Skin epidermis (tissue), 12 donors: Measurements from ENCODE around the gene CDC42.
A peak's percentile ranks its signal among the peaks of the same experiment; 100 is the strongest.

ENCODE experiments used
- H3K27ac ChIP-seq, 21 experiments: fragments of 200-600 bp; sonication (generic) in 11 of 21; one replicate each; pipeline ENCODE4 v1.5.0; 2020; ENCODE audit warnings: mild to moderate bottlenecking in 3 of 21, inconsistent platforms in 2 of 21, moderate library complexity in 2 of 21
- H3K4me3 ChIP-seq, 7 experiments: fragments of 200-600 bp; sonication (generic) in 2 of 7; one replicate each; pipeline ENCODE4 v1.5.0; 2020; ENCODE audit warnings: inconsistent platforms in 2 of 7, mild to moderate bottlenecking in 2 of 7, moderate library complexity in 1 of 7

CDC42 gene

DNA sequence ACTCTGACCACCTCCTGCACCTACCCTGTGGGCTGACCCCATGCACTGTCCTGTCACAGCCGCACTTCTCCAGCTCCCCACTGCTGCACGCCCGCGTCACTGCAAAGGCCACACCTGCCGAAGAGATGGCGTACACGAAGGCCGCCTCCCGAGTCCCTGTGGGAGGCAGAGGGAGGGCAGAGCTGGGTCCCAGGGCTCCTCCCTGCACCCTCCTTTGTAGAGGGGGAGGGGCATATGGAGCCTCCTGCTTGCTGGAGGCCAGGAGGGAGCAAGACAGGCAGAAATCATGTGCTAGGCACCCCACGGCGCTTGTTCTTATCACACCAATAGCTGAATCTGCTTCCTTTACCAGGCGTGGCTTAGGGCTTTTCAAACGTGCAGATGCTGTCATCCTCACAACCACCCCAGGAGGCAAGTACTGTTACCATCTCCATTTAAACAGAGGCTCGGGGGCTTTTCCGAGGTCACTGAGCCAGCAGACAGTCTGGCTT lies 69.0 kb downstream of the CDC42 start:
- Histone ChIP-seq H3K4me3 (no peak overlapping the region), H3K27ac (peak overlapping the region in 1 of 21 experiments; percentile 52)

DNA sequence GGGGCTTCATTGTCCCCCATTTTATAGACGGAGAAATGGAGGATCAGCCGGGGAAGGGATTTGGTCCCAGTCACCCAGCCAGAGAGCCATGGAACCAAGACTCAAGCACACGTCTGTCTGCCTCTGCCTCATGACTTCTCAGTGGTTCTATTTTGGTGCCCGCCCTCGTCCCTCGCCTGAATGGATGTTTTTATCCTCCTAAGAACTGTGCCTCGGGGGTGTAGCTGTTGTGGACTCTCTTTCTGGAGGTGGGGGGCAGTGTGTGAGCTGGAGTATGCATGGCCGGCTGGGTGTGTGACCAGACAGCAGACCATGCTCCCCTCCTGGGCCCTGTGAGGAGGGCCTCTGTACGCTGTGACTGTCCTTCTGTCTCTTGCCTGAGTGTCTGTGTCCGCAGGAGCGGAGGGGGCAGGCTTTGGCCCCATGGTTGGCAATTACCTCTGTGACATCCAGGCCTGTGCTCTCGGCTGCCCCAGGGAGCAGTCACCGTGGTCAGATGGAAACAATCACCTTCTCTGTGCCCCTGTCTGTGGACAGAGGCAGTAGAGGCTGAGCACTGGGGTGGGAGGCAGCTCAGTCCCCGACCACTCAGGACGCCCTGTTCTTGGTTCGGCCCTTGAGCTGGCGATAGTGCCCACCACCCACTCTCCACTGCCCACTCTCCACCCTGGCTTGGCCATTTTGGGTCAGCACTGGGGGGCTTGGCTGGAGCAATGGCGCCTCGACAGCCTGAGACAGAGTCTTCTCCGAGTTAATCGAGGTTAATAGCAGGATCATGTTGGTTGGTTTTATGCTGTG lies 70.0 kb downstream of the CDC42 start:
- peak overlapping the region in 8 of 21 experiments; percentile 6 to 55 (median 32) for H3K27ac ChIP-seq
- no peak overlapping the region for H3K4me3 ChIP-seq

DNA sequence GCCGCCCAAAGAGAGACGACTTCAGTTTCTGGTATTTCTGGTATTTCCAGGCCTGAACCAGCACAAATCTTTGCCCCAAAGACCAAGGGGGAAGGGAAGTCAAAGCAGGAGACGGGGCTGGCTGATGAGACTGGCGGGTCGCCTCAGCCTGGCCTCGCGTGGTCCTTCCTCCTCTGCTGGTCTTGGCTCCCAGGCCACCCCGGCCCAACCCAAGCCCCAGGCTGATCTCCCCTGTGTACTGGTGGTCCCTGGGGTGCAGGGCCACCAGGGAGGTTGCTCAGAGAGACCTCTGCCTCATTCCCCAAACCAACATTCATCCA lies 70.5 kb downstream of the CDC42 start:
- peak overlapping the region in 6 of 21 experiments; percentile 6 to 55 (median 32) for H3K27ac ChIP-seq
- H3K4me3 ChIP-seq, result no peak overlapping the region

DNA sequence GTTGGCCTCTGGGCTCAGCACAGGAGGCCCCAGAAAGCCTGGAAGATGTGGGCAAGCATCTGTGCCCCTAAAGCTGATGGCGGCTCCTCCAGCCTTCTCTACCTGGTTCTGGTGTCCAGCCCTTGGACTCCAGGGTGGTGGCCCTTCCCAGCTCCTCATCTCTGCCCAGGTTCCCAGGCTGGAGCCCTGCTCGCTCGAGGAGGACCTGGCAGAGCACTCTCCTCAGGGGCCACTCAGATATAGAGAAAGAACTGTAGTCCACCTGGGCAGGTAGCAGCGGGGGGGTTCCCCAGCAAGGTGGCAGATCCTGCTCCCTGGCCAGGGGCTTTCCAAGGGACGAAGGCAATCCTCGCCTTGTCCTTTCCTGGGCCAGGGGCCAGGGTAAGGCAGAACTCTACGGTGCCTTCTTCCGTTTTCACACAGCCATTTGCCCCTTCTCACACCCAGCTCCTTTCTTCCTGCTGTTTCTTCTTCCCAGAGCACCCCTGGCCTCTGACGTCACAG lies 71.4 kb downstream of the CDC42 start:
- no peak overlapping the region for H3K4me3 ChIP-seq
- H3K27ac ChIP-seq, result peak overlapping the region in 1 of 21 experiments; percentile 5

DNA sequence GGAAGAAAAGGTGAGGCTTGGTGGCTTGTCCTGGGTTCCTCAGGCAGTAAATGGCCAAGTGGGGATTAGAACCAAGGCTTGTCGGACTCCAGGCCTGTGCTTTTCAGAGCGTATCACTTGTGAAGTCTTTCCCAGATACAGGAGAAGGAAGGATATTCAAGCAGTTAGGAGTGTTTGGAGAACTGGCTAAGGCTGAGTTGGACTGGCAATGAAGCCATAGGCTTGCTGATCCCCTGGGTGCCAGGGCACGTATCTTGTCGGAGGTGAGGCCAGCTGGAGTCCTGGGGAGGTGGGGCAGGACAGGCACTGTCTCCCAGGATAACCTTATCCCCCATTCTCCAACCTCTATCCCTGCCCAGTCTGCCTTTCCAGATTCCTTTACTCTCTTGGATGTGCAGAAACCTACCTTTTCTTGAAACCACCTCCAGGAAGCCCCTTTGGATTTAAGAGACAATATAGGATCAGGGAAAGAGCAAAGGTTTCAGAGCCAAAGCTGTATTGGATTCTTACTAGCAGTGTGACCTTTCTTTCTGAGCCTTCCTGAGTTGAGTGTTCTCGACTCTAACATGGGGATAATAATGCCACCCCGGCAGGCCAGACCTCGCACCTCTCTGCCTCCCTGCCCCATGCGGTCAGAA lies 72.2 kb downstream of the CDC42 start:
- no peak overlapping the region for H3K27ac ChIP-seq
- H3K4me3 ChIP-seq, result no peak overlapping the region

DNA sequence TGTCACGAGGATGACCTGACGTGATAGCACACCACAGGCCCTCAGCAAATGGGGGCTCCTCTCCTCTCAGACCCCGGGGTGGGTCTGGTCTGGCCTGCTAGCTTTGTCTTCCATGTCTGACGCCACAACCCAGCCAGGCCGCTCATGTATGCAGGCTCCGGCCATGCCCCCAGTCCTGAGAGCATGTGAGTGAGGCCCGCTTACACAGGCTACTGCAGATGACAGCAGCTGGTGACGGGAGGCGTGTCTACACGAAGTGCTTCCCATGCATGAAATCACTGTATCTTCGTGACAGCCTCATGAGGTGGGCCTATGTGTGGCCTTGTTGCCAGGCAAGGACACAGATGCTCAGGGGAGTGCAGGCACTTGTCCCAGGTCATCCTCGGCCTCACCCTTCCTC lies 74.0 kb downstream of the CDC42 start:
- Histone ChIP-seq H3K27ac (no peak overlapping the region), H3K4me3 (no peak overlapping the region)

DNA sequence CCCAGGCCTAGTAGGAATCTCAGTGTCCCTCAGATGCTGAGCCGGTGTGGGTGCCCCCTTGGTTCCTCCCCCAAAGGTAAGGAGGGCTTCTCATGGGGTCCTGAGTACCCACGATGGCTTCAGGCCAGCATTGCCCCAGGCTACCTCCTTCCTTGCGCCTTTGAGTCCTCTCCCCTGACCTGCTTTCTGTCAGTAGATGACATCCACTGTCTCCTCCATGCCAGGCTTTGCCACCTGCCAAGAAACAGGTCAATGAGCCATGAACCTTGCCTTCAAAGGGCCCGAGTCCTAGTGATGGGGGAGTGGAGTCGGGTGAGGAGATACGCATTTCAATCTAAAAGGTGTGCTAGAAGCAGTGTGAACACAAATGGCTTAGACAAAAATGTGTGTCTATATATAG lies 74.7 kb downstream of the CDC42 start:
- H3K27ac ChIP-seq, result no peak overlapping the region

DNA sequence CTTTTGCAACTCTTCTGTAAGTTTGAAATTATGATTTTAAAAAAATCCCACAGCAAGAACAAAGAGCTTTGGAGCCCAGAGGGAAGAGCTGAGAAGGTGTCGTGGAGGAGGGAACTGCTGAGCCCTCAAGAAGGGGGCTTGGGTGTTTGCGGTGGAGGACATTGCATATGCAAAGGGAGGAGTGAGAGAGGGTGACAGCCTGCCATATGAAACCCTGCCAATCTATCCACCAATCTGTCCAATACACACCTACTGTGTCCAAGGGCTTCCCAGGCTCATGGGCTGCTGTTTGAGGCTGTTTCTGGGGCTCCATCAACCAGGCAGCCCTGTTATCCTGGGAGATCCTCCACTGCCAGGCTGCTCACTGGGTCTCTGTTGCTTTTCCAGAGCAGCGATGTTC lies 75.2 kb downstream of the CDC42 start:
- Histone ChIP-seq H3K4me3 (no peak overlapping the region), H3K27ac (no peak overlapping the region)

More for the DNA sequence above, 74.7 kb downstream of the CDC42 start:
- H3K4me3 ChIP-seq, result no peak overlapping the region

DNA sequence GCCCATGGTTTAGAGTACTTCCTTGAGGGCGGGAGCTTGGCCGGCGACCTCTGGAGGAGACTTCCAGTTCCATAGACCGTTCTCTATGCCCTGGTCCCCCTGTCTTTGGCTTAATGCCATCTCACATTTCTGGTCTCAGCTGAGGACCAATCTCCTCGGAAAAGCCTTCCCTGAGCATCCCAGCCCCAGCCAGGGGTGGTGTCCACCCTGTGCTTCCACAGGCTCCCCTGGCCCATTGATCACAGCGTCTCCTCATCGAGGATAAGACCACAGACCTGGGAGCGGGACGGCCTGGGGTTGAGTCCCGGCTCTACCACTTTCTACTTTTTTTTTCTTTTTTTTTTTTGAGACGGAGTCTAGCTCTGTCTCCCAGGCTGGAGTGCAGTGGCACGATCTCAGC lies 75.9 kb downstream of the CDC42 start:
- no peak overlapping the region for H3K4me3 ChIP-seq
- no peak overlapping the region for H3K27ac ChIP-seq

DNA sequence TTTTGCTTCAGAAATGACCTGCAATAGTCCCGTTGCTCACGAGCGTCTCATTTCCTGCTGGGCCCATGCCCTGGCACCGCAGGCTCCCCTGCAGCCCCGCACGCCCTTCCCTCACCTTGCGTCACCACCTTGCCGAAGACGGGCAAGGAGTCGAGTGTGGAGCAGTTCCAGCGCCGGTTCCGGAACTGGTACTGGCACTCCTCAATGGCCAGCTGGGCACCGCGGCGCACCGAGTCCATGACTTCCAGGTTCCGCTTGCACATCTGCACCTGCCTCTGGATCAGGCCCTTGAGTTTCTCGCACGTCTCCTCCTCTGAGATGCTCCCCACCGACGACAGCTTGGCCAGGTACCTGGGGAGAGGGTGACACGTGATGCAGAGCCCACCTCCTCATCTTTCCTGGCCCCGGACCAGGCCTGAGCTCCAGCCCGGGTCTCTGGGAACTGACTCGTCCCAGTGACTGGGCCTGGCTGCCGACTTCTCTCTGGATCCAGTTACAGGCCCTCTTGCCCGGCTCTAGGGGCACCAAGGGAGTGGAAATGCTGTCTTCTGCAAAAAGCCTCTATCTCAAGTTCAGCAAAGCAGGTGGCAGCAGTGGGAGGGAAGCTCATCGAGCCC lies 77.1 kb downstream of the CDC42 start:
- no peak overlapping the region for H3K4me3 ChIP-seq
- H3K27ac ChIP-seq, result no peak overlapping the region

DNA sequence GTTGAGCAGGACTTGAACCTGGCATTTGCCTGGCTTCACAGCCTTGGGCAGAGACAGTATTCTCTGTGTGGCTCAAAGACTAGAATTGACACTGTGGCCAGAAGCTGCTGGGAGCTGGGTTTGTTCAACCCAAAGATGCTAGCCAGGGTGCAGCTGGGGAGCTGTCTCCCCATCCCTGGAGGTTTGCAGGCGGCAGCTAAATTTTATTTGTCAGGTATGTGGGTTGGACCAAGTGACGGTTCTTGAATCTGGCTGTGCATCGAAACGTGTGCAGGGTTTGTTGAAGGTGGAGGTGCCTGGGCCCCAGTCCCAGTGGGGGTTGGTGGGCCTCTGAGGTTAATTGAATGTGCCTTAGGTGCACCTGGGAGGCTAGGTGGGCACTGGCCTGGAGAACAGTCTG lies 78.6 kb downstream of the CDC42 start:
- Histone ChIP-seq H3K27ac (no peak overlapping the region), H3K4me3 (no peak overlapping the region)

DNA sequence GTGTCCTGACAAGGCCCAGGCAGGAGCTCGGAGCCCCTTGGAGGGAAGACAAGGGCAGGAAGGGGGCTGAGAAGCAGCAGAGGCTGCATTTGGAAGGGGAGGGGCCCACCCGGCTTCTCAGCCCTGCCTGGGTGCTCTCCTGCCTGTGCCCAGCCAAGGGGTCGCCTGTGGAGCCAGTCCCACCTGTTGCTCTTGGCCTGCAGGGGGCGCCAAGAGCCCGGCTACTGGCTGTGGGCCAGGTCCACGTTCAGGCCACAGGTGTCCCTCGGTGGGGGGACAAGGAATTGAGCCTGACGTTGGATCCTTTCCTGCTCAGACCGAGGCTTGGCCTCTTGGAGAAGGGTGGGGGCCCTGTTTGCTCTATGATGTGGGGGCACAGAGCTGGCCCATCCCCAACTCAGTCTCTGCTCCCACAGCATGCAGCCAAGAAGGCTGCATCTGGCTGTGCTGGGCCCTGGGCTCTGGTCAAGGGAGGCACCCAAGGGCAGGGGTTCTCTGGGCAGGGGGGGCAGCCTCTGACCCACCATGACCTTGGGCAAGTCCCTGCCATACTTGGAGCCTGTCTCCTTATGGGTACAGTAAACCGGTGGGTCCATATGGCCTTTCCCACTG lies 79.5 kb downstream of the CDC42 start:
- Histone ChIP-seq H3K4me3 (no peak overlapping the region), H3K27ac (no peak overlapping the region)

DNA sequence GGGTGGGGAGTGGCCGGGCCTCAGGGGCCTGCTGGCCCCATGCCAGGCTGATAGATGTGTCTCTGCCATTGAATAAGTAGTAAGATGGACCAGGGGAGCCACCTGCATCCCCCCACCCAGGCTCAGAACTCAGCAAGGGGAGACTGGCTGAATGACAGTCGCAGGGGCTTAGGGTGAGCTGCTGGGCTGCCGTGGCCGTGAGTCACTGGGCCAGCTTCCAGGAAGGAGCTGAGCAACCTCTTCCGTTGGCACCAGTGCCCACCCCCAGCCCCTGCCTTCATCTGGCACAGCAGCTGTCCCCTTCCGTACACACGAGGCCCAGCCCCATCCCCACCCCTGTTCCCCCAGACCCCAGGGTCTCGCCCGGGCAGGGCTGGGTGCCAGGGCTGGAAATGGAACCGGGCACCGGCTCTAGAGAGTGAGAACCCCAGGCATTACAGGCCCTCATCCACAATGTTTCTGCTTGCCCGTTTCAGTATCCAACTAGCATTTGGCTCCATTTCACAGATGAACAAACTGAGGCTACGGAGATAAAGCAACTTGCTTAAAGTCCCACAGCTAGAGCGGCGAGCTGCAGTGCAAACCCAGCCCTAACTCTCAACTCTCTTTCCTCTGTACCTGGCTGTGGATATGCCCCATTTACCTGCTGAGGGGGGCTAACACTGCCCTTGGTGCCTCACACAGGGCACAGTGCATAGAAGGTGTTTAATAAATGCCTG lies 80.2 kb downstream of the CDC42 start:
- Histone ChIP-seq H3K27ac (no peak overlapping the region), H3K4me3 (no peak overlapping the region)

DNA sequence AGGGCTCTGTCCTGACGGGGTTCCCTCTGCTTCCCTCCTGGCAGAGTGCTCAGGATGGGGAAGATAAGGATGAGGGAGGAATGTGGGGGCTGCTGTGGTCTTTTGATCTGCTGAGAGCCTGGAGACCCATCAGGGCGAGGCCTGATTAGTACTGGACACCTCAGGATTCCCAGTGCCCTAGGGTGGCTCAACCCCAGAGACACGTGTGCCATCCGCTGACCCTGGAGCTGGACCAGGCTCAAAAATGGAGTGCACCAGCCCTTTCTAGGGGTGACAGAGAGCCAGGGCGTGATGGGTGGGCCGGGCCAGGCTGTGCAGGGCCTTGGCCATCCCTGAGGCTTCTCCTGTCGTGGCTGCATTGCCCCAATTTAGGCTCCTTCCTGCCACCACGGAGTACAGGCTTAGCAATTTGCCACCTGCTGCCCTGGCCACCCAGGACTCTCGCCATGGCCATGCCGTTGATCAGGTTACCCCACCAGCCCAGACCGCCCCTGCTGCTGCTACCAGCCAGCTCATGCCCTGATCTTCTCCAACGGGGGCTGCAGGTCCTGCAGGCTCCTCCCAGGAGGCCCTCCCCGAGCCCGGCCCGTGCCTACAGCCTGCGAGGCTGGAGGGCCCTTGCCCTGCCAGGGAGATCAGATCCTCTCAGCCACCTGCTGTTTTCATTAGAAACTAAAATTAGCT lies 80.9 kb downstream of the CDC42 start:
- H3K4me3 ChIP-seq, result no peak overlapping the region
- no peak overlapping the region for H3K27ac ChIP-seq

DNA sequence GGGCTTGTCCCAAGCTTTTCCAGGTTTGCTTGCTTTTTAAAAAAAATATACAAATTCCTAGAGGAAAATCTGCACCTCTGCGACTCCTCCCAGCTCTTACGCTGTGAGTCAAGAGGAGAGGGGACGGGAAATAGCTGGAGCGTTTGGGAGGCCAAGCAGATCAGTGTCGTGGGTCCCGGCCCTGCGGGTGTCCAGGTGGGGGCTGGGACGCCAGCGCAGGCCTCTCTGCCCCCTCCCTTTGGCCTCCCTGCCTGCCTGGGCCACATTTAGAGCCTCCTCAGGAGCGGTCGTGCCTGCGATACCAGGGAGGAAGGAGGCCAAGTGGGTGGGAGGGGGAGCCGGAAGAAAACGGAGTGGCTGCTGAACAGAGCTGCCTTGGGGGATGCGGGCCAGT lies 81.4 kb downstream of the CDC42 start:
- no peak overlapping the region for H3K4me3 ChIP-seq
- no peak overlapping the region for H3K27ac ChIP-seq

DNA sequence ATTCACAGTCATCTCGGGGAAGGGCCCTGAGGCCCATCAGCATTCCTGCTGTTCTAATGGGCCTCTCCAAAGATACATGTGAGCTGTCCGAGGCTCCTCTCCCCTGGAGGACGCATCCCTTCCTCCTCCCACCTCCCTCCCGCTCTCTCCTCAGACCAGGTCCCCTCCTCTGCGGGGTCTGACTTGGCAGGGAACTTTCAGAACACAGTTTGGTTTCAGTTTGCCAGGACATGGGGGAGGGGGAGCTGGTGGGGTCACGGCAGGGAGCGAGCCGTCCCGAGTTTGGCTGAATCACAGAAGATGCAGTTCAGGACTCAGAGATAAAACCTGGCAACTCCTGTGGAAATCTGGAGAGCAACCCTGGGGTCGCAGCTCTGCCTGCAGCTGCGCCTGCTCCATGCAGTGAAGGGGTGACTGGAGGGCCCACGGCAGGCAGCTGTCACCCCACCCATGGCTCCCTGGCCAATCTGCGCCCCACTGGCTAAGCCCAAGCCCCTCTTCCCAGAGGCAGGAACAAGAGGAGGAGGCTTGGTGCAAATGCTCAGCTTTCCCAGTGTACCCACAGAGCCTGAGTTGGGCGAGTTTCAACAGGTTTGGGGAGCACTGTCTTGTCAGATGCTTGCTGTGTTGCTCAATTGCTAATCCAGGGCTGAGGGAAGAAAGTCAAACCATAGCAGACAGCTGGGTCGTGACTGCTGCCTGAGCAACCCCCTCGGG lies 84.7 kb downstream of the CDC42 start:
- H3K27ac ChIP-seq, result peak overlapping the region in 8 of 21 experiments; percentile 10 to 72 (median 44)
- H3K4me3 ChIP-seq, result no peak overlapping the region

DNA sequence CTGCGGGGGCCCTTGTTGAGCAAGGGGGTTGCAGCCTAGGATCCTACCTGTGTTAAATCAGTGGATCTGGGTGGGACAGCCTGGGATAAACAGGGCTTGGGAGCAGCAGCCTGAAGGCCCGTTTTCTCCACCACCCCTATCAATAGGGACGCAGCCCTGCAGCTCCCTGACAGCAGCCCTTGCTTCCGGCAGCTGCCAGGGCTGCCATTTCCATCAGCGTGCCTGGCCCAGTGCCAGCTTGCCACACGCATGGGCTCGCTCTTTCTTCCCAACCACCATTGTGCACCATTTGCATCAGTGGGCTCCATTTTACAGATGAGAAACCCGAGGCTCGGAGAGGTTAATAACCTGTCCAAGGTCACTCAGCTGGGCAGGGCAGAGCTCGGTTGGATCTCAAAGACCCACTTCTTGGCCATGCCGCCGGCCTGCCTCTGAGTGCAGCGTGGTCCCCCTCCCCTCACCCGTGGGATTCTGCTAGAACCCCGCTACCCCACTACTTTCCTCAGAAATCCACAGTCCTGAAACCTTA lies 86.6 kb downstream of the CDC42 start:
- H3K4me3 ChIP-seq, result no peak overlapping the region
- H3K27ac ChIP-seq, result peak overlapping the region in 3 of 21 experiments; percentile 1 to 80 (median 3)

DNA sequence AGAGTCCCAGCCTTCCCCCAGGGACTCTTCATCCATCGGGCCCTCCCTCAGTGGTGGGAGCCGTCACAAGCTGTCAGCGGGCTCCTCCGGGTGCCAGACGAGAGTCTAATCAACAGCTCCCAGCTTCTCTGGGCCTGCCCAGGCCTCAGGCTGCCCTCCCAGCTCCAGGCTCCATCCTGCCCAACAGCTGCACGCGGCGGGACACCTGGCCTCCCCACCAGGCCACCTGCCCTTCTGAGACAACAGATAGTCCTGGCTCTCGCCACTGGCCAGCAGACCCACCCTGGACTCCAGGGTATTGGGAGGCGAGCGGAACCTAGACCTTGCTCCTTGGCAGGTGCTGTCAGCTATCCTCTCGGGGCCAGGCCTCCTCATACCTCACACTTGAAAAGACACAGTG lies 87.3 kb downstream of the CDC42 start:
- peak overlapping the region in 2 of 21 experiments; percentile 3 to 80 for H3K27ac ChIP-seq
- H3K4me3 ChIP-seq, result no peak overlapping the region
